Kidney (tissue), 14 donors: ENCODE data around the gene MGARP. TPM values are rescaled to one million over a fixed set of nuclear protein-coding genes. Genes with fewer than 3 reads are reported as not detected.
"Not testable (repeated sequence)": the region's sequence is repeated elsewhere in the genome, so short reads cannot be mapped to it uniquely, and the experiment has no call there.

Source experiments
- DNase-seq, 5 donors: peaks; one replicate each; pipeline ENCODE4 v3.0.0-alpha.2; 2013 to 2020
- FAIRE-seq: peaks from 2 replicates; lab custom pipeline; 2012; peaks lifted over from hg19 to GRCh38; lab: Jason Lieb, UNC
- H3K27ac ChIP-seq, 2 donors: one replicate each; pipeline ENCODE4 v1.7.0; 2013; ENCODE audit warnings: low read depth in 2 of 2, low read length in 2 of 2, inconsistent platforms in 1 of 2
- H3K27me3 ChIP-seq: one replicate; pipeline ENCODE4 v1.7.1; 2013; ENCODE audit warnings: low read length, inconsistent platforms; ENCODE audit not compliant: control insufficient read depth, insufficient read depth
- H3K36me3 ChIP-seq, 3 donors: one replicate each; pipeline versions ENCODE4 v1.7.0 to v1.7.1; 2013; ENCODE audit warnings: low read length in 3 of 3, control low read depth in 1 of 3, inconsistent platforms in 1 of 3; ENCODE audit not compliant: insufficient read depth in 3 of 3, control insufficient read depth in 2 of 3
- H3K4me1 ChIP-seq, 3 donors: one replicate each; pipeline versions ENCODE4 v1.7.0 to v1.7.1; 2013; ENCODE audit warnings: low read length in 3 of 3, inconsistent platforms in 1 of 3, low read depth in 1 of 3; ENCODE audit not compliant: control insufficient read depth in 2 of 3, insufficient read depth in 2 of 3
- H3K4me3 ChIP-seq, 3 donors: one replicate each; pipeline versions ENCODE4 v1.7.0 to v1.8.1; 2013; ENCODE audit warnings: low read length in 3 of 3, control low read depth in 1 of 3, inconsistent platforms in 1 of 3
- H3K9ac ChIP-seq, 3 donors: one replicate each; pipeline versions ENCODE4 v1.7.0 to v1.7.1; 2013; ENCODE audit warnings: low read length in 3 of 3, control low read depth in 1 of 3, inconsistent platforms in 1 of 3
- H3K9me3 ChIP-seq, 3 donors: one replicate each; pipeline versions ENCODE4 v1.7.0 to v1.7.1; 2013; ENCODE audit warnings: low read length in 3 of 3, control low read depth in 1 of 3, inconsistent platforms in 1 of 3; ENCODE audit not compliant: control insufficient read depth in 2 of 3, insufficient read depth in 1 of 3
- CTCF ChIP-seq: IDR thresholded peaks from 3 replicates; pipeline ENCODE4 v1.5.1; 2012; ENCODE audit warnings: mild to moderate bottlenecking, moderate library complexity, borderline replicate concordance; ENCODE audit not compliant: insufficient read depth; ENCODE audit errors: extremely low read depth
- intact Hi-C: fragments of 100-400 bp; cut with DNase I; formaldehyde crosslinking; loops from one replicate; pipeline ENCODE4 v1.11.1; 2022
- polyA plus RNA-seq: library from polyadenylated mRNA; stranded (reverse); fragments of 350-450 nt; fragmentation: Illumina TruSeq; extraction: RNeasy Lipid Tissue Mini Kit (QIAGEN cat#74804); gene quantifications from one replicate; pipeline ENCODE4 v1.2.3, GENCODE V29; 2014; ENCODE audit warnings: low read depth, low replicate concordance; ENCODE audit not compliant: insufficient read depth
- total RNA-seq: library from RNA; stranded (reverse); fragmentation: NEBNext Ultra II Directional; extraction: Animal tissue kit (Norgen Biotek cat#: 25700); gene quantifications from one replicate; pipeline ENCODE4 v1.2.1, GENCODE V29; 2021
- donor health status: control.
- donor health status: control.
- donor health status: control.
- donor health status: control.
- donor health status: control.
- donor health status: DM: yes; HTN: yes; CAD: no.
- donor health status: Normal renal cell carcinoma (clear cell type).

MGARP gene
- total and polyA plus RNA-seq, 2 donors from 2014 or later = 0.25 to 4.3 TPM

DNA sequence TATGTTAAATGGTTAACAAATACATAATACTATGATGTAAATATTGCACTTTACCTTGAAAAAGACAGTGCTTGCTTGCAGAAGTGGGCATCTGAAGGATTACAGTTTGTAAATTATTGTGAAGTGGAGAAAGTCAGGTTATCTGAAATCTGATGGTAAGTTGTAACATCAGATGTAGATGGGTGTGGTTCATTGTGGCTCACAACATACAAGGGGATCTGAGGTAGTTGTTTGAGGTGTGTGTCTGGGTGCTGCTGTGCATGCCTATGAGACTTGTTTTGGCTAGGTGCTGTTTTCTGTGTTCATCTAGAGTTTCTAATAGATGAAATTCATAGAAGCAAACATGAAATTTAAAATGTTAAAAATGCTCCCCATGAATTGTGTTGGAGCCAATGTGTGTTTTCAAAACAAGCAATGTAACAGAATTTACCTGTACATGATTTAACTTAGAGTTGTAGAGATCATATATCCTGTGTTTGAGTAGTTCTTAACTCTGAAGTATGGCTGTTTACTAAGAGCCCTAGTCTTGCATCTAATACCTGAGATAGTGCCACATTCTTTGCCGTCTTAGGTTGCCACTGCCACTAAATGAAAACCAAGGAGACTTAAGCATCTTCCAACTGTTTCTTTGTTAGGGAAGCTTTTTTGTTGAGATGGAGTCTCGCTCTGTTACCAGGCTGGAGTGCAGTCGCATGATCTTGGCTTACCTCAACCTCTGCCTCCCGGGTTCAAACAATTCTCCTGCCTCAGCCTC lies 34.2 kb upstream of the MGARP start:
- DNase-seq (no peak), FAIRE-seq (no peak)
- TF ChIP-seq CTCF = no peak
- intact Hi-C loops = no loop called here
- Histone ChIP-seq H3K9me3 (no peaks in the 10 kb centered on the region), H3K27ac (no peak overlapping the region), H3K9ac (no peak overlapping the region), H3K36me3 (no peaks in the 10 kb centered on the region), H3K27me3 (no peaks in the 10 kb centered on the region), H3K4me3 (no peak overlapping the region), H3K4me1 (peaks cover 0 to 5% (median 0%) of the 10 kb centered on the region in 3 donors)

- DNase-seq, FAIRE-seq, intact Hi-C loops, H3K9ac ChIP-seq, H3K27ac ChIP-seq, H3K4me1 ChIP-seq, H3K9me3 ChIP-seq, H3K36me3 ChIP-seq, H3K27me3 ChIP-seq, H3K4me3 ChIP-seq: not testable (repeated sequence)
Measured at GRCh38 chr4:139313414-139313813, 33.4 kb upstream of the MGARP start.

DNA sequence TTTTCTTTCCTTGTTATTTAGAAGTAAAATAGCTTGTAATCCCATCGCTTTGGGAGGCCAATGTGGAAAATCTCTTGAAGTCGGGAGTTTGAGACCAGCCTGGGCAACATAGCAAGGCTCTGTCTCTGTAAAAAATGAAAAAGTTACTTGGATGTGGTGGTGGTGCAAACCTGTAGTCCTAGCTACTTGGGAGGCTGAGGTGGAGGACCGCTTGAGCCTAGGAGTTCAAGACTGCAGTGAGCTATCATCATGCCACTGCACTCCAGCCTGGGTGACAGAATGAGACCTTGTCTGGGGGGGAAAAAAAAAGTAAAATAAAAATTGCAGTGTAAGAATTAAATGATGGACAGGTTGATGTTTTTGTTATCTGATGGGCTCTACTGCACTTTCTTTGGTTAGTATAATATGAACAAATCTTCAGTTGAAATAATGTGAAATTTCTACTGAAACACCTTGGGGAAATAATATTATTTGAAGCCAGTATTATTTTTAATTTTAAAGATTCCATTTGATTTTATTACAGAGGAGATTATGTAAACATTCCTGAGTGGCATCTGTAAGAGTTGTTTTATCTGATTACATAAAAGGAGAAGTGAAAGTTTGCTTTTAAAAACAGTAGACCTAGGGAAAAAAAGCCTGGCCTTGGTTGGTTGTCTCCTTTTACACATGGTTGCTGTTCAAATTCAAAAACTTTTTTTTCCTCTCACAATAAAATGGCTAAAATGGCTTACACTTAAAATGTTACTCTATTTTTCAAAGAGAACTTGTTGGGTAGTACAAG lies 32.7 kb upstream of the MGARP start:
- DNase-seq = no peak
- no peaks in the 10 kb centered on the region for H3K36me3 ChIP-seq
- no peaks in the 10 kb centered on the region for H3K27me3 ChIP-seq
- FAIRE-seq = peak; percentile 82
- intact Hi-C loops = no loop called here
- no peaks in the 10 kb centered on the region for H3K9me3 ChIP-seq
- no peak for TF ChIP-seq CTCF
- no peak overlapping the region for H3K27ac ChIP-seq
- H3K9ac ChIP-seq = no peak overlapping the region
- peaks cover 0 to 5% (median 0%) of the 10 kb centered on the region in 3 donors for H3K4me1 ChIP-seq
- no peak overlapping the region for H3K4me3 ChIP-seq

DNA sequence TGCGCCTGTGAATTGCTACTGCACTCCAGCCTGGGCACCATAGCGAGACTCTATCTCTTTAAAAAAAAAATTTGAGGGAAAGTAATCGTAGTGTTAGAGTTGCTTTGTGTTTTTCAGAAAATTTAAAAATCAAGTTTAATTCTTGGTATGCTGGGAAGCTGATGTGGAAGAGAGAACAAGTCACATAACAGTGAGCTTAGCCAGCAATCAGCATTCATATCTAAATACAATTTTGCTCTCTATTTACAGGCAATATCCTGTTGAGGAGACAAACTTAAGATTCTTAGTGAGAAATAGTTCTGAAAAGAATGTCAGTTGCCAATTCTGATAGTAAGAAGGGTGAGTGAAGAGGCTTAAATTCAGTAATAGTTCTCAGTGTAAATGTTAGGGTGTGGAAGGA lies 31.9 kb upstream of the MGARP start:
- H3K4me3 ChIP-seq = no peak overlapping the region
- no peak for FAIRE-seq
- H3K9me3 ChIP-seq = no peaks in the 10 kb centered on the region
- TF ChIP-seq CTCF = no peak
- DNase-seq = no peak
- H3K4me1 ChIP-seq = peaks cover 0 to 5% (median 0%) of the 10 kb centered on the region in 3 donors
- intact Hi-C loops = no loop called here
- no peaks in the 10 kb centered on the region for H3K36me3 ChIP-seq
- no peak overlapping the region for H3K9ac ChIP-seq
- no peaks in the 10 kb centered on the region for H3K27me3 ChIP-seq
- no peak overlapping the region for H3K27ac ChIP-seq
